ENCODE data around the gene MAP1B. TPM values are rescaled to one million over a fixed set of nuclear protein-coding genes. Genes with fewer than 3 reads are reported as not detected.

MAP1B gene
- total and polyA plus RNA-seq, 4 donors: 0.58 to 5.0 (median 2.1) TPM

DNA sequence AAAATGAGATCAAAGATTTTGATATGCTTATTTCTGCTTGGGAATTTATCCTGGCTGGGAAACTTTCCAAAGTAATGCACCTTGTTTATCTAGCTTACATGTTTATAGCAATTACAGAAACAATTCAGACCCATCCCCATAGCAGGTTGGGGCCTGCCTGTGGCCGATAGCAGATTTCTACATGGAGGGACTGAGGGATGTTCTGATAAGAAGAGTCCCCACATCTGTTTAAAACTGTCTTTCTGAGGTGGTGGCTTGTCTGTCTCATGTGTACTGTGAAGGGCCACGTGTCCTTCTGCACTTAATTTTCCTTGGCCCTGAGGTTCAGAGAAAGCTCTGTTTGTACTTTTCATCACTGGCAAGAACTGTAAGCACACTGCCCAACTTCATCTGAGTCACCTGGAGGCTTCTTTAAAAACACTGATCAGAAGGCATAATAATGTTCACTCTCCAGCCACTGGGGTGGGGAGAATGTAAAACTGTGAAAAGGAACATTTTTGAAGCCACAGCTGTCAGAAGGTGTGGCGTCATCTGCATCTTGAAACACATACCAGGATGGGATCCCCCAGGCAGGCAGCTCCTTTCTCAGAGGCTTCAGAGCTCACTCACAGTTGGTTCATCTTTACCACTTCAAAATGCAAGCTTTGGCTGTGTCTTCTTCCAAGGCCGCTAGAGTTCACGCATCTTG, 80.3 kb downstream of the MAP1B start:
- Histone ChIP-seq H3K9me3 (ENCODE audit: control insufficient read depth in 4 of 4, low read length in 3 of 4) (no peaks in the 10 kb centered on the region), H3K27me3 (ENCODE audit: control insufficient read depth in 4 of 4, insufficient read depth in 4 of 4, low read length in 3 of 4) (peaks cover 0 to 6% (median 0%) of the 10 kb centered on the region in 4 donors), H3K4me1 (ENCODE audit: control insufficient read depth in 4 of 4, insufficient read depth in 4 of 4, low read length in 3 of 4) (no peaks in the 10 kb centered on the region), H3K4me3 (ENCODE audit: low read depth in 1 of 3, low read length in 3 of 3) (no peak overlapping the region), H3K36me3 (ENCODE audit: control insufficient read depth in 4 of 4, insufficient read depth in 3 of 4, low read depth in 1 of 4, low read length in 3 of 4) (no peaks in the 10 kb centered on the region), H3K9ac (ENCODE audit: low read depth in 1 of 2, low read length in 2 of 2) (no peak overlapping the region), H3K27ac (ENCODE audit: low read depth in 1 of 2, low read length in 2 of 2) (no peak overlapping the region)
- no peak for DNase-seq (ENCODE audit: low spot score)
- 80% methylated on average over 5 of the region's 5 CpGs for WGBS
- TF ChIP-seq EGR1 (IDR thresholded peaks at IDR 0.05; ENCODE audit: low read depth in 2 of 2): no peak

DNA sequence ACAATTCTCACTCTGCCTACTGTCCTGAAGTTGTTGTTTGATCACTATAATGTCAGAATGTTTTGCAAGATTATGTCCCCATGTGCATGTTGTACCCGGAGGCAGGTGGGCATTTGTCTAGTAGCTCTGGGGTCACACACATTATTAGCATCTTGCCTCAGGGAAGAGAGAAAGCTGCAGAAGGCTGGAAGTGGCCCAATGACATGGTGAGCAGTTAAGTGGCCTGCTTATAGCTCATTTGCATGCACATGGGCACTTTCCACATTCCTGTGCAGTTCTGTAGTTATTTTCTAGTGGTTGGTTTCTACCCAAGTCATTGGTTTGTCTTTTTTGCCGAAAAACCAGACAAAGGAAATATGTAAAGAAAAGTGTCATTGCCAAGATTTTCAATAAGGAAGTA, 80.9 kb downstream of the MAP1B start:
- DNase-seq (ENCODE audit: low spot score): no peak
- H3K9ac ChIP-seq (ENCODE audit: low read depth in 1 of 2, low read length in 2 of 2): no peak overlapping the region
- H3K27ac ChIP-seq (ENCODE audit: low read depth in 1 of 2, low read length in 2 of 2): no peak overlapping the region
- peaks cover 0 to 6% (median 0%) of the 10 kb centered on the region in 4 donors for H3K27me3 ChIP-seq (ENCODE audit: control insufficient read depth in 4 of 4, insufficient read depth in 4 of 4, low read length in 3 of 4)
- 89% methylated on average over 2 of the region's 2 CpGs for WGBS
- no peaks in the 10 kb centered on the region for H3K9me3 ChIP-seq (ENCODE audit: control insufficient read depth in 4 of 4, low read length in 3 of 4)
- no peaks in the 10 kb centered on the region for H3K36me3 ChIP-seq (ENCODE audit: control insufficient read depth in 4 of 4, insufficient read depth in 3 of 4, low read depth in 1 of 4, low read length in 3 of 4)
- no peak for TF ChIP-seq GABPA (IDR thresholded peaks at IDR 0.05 in 1 of 2, conservative IDR thresholded peaks at IDR 0.05 in 1 of 2)
- no peak for TF ChIP-seq EGR1 (IDR thresholded peaks at IDR 0.05; ENCODE audit: low read depth in 2 of 2)
- no peak for TF ChIP-seq MAX (IDR thresholded peaks at IDR 0.05)
- no peak for TF ChIP-seq RAD21 (IDR thresholded peaks at IDR 0.05)
- no peak for TF ChIP-seq ZBTB33 (IDR thresholded peaks at IDR 0.05)
- no peak for TF ChIP-seq HNF4G (IDR thresholded peaks at IDR 0.05)
- TF ChIP-seq ATF3 (IDR thresholded peaks at IDR 0.05): no peak
- no peak for TF ChIP-seq FOXA2 (IDR thresholded peaks at IDR 0.05)
- TF ChIP-seq TAF1 (conservative IDR thresholded peaks at IDR 0.05): no peak
- no peak for TF ChIP-seq NR2F2 (IDR thresholded peaks at IDR 0.05)
- TF ChIP-seq REST (IDR thresholded peaks at IDR 0.05): no peak
- TF ChIP-seq FOXA1 (IDR thresholded peaks at IDR 0.05): no peak
- TF ChIP-seq RXRA (IDR thresholded peaks at IDR 0.05): no peak
- TF ChIP-seq, protein P1, sequence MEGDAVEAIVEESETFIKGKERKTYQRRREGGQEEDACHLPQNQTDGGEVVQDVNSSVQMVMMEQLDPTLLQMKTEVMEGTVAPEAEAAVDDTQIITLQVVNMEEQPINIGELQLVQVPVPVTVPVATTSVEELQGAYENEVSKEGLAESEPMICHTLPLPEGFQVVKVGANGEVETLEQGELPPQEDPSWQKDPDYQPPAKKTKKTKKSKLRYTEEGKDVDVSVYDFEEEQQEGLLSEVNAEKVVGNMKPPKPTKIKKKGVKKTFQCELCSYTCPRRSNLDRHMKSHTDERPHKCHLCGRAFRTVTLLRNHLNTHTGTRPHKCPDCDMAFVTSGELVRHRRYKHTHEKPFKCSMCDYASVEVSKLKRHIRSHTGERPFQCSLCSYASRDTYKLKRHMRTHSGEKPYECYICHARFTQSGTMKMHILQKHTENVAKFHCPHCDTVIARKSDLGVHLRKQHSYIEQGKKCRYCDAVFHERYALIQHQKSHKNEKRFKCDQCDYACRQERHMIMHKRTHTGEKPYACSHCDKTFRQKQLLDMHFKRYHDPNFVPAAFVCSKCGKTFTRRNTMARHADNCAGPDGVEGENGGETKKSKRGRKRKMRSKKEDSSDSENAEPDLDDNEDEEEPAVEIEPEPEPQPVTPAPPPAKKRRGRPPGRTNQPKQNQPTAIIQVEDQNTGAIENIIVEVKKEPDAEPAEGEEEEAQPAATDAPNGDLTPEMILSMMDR (IDR thresholded peaks at IDR 0.05; ENCODE audit: low read depth, low read length, missing input control): no peak
- TF ChIP-seq HNF4A (conservative IDR thresholded peaks at IDR 0.05): no peak
- TF ChIP-seq SP1 (IDR thresholded peaks at IDR 0.05): no peak
- no peak for TF ChIP-seq YY1 (IDR thresholded peaks at IDR 0.05)
- TF ChIP-seq JUND (IDR thresholded peaks at IDR 0.05): no peak
- no peaks in the 10 kb centered on the region for H3K4me1 ChIP-seq (ENCODE audit: control insufficient read depth in 4 of 4, insufficient read depth in 4 of 4, low read length in 3 of 4)
- H3K4me3 ChIP-seq (ENCODE audit: low read depth in 1 of 3, low read length in 3 of 3): no peak overlapping the region
